ENCODE data around the gene IPO13. TPM values are rescaled to one million over a fixed set of nuclear protein-coding genes. Genes with fewer than 3 reads are reported as not detected.

The IPO13 gene
- total RNA-seq, 2 donors from 2014 or later = 28.4 to 43.1 TPM

DNA sequence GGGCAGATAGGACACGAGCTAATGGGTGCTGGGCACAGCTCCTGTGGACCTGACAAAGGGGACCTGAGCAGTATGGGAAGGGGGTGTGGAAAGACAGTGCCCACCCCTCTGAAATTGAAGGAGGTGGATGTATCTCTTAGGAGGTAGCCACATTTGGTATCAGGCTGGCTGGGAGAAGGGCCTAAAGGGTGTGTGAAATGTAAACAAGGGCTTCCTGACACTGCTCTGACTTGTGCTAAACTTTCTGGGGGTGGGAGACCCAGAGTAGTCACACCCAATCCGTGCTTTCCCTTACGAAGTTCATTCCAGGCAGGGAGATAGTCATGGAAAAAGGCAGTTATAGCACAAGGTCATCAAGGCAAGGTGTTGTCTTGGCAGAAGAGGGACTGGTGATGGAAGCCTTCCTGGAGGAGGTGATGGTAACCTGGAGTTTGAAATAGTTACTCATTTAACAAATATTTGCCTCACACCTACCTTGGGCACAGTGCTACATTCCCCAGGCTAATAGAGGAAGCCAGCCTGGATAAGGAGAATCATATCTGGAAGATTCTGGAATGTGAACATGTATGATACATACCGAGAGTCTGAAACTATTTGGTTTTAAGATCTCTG, 39.3 kb downstream of the IPO13 start:
- DNase-seq (ENCODE audit: low spot score) (no peak), ATAC-seq (no peak)
- no peaks in the 10 kb centered on the region for H3K36me3 Mint-ChIP-seq
- no peaks in the 10 kb centered on the region for H3K27me3 Mint-ChIP-seq
- no peak overlapping the region for H3K4me3 Mint-ChIP-seq
- peaks cover 0 to 2% of the 10 kb centered on the region in 2 donors for H3K4me1 Mint-ChIP-seq (ENCODE audit: low read depth in 2 of 2)
- H3K27ac Mint-ChIP-seq = no peak overlapping the region
- no peaks in the 10 kb centered on the region for H3K9me3 Mint-ChIP-seq

DNA sequence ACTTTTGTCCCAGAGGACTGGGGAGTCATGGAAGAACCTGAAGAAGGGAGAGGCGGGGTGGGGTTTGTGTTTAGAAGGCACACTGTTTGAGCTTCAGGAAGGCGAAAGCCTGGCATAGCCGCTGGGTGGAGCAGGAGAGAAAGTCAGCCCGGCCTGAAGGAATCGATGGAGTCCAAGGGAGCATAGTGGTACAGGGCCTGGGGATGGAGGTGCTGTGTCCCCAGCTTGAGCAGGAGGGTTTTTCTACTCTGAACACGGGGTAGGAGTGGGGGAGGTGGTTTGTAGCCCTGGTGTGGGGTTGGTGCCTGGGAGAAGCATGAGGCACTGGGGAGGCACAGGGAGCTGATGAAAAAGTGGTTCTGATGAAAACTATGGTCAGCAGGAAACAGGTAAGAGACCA, 40.0 kb downstream of the IPO13 start:
- Mint-ChIP-seq H3K27me3 (no peaks in the 10 kb centered on the region), H3K4me1 (ENCODE audit: low read depth in 2 of 2) (peaks cover 0 to 2% of the 10 kb centered on the region in 2 donors), H3K36me3 (no peaks in the 10 kb centered on the region), H3K9me3 (no peaks in the 10 kb centered on the region), H3K27ac (no peak overlapping the region), H3K4me3 (no peak overlapping the region)
- no peak for DNase-seq (ENCODE audit: low spot score)
- ATAC-seq = no peak

DNA sequence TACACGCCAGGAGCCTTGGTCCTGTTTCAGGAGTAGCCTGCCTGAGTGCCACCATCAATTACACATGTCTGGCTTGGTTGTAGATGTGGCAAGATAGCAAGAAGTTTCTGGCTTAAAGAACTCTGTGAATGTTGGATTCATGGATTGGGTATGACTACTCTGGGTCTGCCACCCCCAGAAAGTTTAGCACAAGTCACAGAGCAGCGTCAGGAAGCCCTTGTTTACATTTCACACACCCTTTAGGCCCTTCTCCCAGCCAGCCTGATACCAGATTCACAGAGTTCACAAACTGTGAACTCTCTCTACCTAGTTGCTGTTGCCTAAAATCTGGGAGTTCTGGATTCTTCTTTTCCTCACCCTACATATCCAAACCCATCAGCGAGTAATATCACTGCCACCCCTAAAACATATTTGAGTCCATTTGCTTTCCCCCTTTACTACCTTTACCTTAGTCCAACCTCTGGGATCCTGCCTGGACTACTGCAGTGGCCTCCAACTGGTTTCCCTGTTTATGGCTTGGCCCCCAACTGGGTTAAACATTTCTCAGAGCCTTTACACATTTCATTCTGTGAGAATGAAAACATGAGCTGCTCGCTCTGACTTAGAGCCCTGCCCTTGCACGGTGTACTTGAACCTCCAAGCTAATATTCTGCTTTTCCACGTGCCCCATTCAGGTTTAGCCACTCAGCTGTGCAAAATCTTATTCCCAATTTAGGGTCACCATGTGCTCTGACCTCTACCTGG, 40.6 kb downstream of the IPO13 start:
- Mint-ChIP-seq H3K27me3 (no peaks in the 10 kb centered on the region), H3K4me3 (no peak overlapping the region), H3K9me3 (no peaks in the 10 kb centered on the region), H3K4me1 (ENCODE audit: low read depth in 2 of 2) (peaks cover 4 to 6% of the 10 kb centered on the region in 2 donors), H3K36me3 (no peaks in the 10 kb centered on the region), H3K27ac (no peak overlapping the region)
- DNase-seq (ENCODE audit: low spot score) = no peak
- no peak for ATAC-seq

DNA sequence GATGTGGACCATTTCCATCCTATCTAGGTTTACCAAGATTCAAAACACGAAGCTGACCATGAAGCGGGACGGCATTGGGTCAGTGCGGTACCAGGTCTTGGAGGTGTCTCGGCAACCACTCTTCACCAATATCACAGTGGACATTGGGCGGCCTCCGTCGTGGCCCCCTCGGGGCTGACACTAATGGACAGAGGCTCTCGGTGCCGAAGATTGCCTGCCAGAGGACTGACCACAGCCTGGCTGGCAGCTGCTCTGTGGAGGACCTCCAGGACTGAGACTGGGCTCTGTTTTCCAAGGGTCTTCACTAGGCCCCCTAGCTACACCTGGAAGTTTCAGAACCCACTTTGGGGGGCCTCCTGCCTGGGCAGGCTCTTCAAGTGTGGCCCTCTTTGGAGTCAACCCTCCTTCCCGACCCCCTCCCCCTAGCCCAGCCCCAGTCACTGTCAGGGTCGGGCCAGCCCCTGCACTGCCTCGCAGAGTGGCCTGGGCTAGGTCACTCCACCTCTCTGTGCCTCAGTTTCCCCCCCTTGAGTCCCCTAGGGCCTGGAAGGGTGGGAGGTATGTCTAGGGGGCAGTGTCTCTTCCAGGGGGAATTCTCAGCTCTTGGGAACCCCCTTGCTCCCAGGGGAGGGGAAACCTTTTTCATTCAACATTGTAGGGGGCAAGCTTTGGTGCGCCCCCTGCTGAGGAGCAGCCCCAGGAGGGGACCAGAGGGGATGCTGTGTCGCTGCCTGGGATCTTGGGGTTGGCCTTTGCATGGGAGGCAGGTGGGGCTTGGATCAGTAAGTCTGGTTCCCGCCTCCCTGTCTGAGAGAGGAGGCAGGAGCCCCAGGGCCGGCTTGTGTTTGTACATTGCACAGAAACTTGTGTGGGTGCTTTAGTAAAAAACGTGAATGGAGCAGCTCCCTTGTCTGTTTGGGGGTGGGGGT, 43.8 kb downstream of the IPO13 start:
- Mint-ChIP-seq H3K4me1 (ENCODE audit: low read depth in 2 of 2) (peaks cover 10% of the 10 kb centered on the region in 2 donors), H3K4me3 (peak overlapping the region; percentile 79), H3K36me3 (no peaks in the 10 kb centered on the region), H3K9me3 (no peaks in the 10 kb centered on the region), H3K27me3 (no peaks in the 10 kb centered on the region), H3K27ac (peak overlapping the region; percentile 32 to 35)
- DNase-seq (ENCODE audit: low spot score) = no peak
- no peak for ATAC-seq

DNA sequence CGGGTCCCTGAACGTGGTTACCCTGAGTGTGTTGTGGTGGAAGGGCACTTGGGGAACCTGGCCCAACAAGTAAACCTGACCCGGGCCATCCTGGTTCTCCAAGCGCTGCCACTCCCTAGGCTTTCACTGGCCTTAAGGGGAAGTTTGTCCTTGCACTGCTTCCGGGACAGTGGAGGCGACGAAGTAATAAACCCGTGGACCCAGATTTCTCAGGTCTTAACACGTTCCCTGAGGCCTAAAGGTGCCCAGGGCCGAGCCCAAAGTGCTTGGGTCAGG, 44.4 kb downstream of the IPO13 start:
- peak overlapping the region; percentile 79 for H3K4me3 Mint-ChIP-seq
- no peaks in the 10 kb centered on the region for H3K9me3 Mint-ChIP-seq
- peak overlapping the region; percentile 32 to 35 for H3K27ac Mint-ChIP-seq
- H3K27me3 Mint-ChIP-seq = no peaks in the 10 kb centered on the region
- H3K36me3 Mint-ChIP-seq = no peaks in the 10 kb centered on the region
- ATAC-seq (no peak), DNase-seq (ENCODE audit: low spot score) (no peak)
- peaks cover 10% of the 10 kb centered on the region in 2 donors for H3K4me1 Mint-ChIP-seq (ENCODE audit: low read depth in 2 of 2)

DNA sequence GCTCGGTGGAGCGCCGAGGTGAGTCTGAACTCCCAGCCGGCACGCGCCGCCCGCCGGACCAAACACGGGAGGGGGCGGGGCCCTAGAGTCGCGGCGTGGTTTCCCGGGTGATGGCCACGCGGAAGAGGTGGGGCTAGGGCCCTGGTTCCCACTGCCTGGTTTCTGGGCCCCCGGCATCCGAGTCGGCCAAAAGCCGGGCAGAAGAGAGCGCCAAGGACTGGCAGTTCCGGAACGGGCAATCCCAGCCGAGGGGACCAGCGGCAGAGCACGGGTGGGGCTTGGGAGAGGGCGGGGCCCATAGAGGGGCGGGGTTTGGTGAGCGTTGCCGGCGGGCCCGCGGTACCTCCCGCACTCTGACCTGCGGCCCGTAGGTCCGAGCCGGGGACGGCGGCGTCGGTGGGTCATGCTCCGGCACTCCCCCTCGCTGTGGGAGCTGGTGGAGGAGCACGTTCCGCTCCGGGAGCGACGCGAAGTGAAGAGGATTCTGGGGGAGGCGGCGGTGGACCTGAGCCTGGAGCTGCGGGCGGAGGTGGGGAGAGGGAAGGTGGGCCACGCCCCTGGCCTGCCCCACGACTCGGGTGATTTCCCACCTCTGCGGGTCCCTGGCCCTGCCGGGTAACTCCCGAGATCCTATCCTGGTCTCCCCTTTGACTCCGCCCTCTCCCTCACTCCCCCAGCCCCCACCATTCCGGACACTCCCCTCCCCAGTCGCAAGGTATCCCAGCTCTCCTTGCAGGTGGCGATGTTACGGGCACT, 44.9 kb downstream of the IPO13 start, which contains the start of gene CCDC24:
CCDC24 (plus strand) TSS at position 124 of the 756 bp plus-strand sequence; CDS start at position 404, 280 bp downstream.
- Mint-ChIP-seq H3K4me3 (peak within 1 kb of the TSS; percentile 79), H3K36me3 (no peaks in the 10 kb centered on the region), H3K9me3 (no peaks in the 10 kb centered on the region), H3K27me3 (no peaks in the 10 kb centered on the region), H3K4me1 (ENCODE audit: low read depth in 2 of 2) (peaks cover 10% of the 10 kb centered on the region in 2 donors), H3K27ac (peak within 1 kb of the TSS; percentile 32 to 35)
- ATAC-seq (peak; percentile 91 to 93), DNase-seq (ENCODE audit: low spot score) (peak; percentile 89)

DNA sequence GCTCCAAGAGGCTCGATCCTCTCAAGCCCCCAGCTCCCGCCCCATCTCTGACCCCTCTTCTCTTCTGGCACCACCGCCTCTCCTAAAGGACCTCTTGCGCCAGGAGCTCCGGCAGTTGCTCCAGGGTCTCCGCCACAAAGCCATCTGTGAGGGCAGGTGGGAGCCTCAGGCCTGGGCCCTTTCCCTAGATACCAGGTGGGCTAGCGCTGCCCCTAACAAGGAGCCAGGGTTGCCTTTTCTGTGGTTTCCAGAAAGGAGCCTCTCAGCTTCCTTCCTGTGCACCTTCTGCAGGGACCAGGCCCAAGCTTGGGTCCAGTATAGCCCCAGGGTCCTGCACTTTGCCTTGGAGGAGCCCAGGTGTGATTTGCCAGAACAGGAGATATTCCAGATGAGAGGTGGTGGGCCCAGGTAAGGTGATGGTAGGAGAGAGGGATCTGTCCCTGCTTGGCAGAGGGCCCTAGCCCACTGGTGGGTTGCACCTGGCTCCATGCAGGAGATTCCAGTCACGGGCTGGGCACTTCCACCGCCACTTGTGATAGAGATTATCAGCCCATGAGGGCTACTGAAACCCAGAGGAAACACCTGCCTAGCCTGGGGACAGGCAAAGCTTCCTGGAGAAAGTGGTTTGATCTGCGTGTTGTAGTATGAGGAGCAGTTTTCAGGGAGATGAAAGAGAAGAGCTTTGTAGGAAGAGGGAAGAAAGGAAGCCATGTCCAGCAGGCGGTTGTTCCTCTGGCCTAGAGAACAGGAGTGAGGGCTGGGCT, 45.7 kb downstream of the IPO13 start:
- Mint-ChIP-seq H3K9me3 (no peaks in the 10 kb centered on the region), H3K4me1 (ENCODE audit: low read depth in 2 of 2) (peaks cover 10% of the 10 kb centered on the region in 2 donors), H3K27me3 (no peaks in the 10 kb centered on the region), H3K36me3 (no peaks in the 10 kb centered on the region), H3K4me3 (peak overlapping the region; percentile 79), H3K27ac (peak overlapping the region; percentile 32 to 35)
- ATAC-seq (no peak), DNase-seq (ENCODE audit: low spot score) (no peak)

DNA sequence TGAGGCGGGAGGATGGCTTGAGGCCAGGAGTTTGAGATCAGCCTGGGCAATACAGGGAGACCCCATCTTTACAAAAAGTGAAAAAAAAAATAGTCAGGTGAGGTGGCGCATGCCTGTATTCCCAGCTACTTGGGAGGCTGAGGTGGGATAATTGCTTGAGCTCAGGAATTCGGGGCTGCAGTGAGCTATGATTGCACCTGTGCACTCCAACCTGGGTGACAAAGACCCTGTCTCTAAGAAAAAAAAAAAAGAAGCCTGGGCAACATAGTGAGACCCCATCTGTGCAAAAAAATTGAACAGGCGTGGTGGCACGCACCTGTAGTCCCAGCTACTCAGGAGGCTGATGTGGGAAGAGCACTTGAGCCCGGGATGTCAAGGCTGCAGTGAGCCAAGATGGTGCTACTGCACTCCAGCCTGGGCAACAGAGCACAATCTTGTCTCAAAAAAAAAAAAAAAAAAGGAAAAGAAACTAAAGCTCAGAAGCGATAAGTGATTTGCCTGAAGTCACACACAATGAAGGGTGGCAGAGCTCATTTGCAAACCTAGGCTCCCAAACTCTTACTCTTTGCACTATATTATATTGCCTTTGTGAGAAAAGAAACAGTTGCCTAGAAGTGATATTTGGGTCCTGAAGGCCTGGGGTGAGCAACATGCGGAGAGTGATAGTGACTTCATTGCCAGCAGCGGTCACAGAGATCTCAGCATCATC, 46.6 kb downstream of the IPO13 start:
- ATAC-seq = no peak
- DNase-seq (ENCODE audit: low spot score) = no peak
- Mint-ChIP-seq H3K36me3 (no peaks in the 10 kb centered on the region), H3K4me1 (ENCODE audit: low read depth in 2 of 2) (peaks cover 10% of the 10 kb centered on the region in 2 donors), H3K9me3 (no peaks in the 10 kb centered on the region), H3K27ac (peak overlapping the region in 1 of 2 donors; percentile 32), H3K27me3 (no peaks in the 10 kb centered on the region), H3K4me3 (no peak overlapping the region)

DNA sequence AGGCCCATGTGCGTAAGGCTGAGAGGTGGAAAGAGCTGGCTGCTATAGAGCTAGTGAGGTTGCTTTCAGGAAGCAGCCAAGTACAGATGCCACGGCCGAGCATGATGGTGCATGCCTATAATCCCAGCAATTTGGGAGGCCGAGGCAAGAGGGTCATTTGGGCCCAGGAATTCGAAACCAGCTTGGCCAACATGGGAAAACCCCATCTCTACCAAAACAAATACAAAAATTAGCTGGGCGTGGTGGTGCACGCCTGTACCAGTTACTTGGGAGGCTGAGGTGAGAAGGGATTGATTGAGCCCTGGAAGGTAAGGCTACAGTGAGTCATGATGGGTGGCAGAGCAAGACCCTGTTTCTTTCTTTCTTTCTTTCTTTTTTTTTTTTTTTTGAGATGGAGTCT, 47.3 kb downstream of the IPO13 start:
- no peak for ATAC-seq
- H3K27me3 Mint-ChIP-seq = no peaks in the 10 kb centered on the region
- no peaks in the 10 kb centered on the region for H3K9me3 Mint-ChIP-seq
- no peak overlapping the region for H3K4me3 Mint-ChIP-seq
- peaks cover 10% of the 10 kb centered on the region in 2 donors for H3K4me1 Mint-ChIP-seq (ENCODE audit: low read depth in 2 of 2)
- no peak for DNase-seq (ENCODE audit: low spot score)
- no peaks in the 10 kb centered on the region for H3K36me3 Mint-ChIP-seq
- peak overlapping the region in 1 of 2 donors; percentile 7 for H3K27ac Mint-ChIP-seq

DNA sequence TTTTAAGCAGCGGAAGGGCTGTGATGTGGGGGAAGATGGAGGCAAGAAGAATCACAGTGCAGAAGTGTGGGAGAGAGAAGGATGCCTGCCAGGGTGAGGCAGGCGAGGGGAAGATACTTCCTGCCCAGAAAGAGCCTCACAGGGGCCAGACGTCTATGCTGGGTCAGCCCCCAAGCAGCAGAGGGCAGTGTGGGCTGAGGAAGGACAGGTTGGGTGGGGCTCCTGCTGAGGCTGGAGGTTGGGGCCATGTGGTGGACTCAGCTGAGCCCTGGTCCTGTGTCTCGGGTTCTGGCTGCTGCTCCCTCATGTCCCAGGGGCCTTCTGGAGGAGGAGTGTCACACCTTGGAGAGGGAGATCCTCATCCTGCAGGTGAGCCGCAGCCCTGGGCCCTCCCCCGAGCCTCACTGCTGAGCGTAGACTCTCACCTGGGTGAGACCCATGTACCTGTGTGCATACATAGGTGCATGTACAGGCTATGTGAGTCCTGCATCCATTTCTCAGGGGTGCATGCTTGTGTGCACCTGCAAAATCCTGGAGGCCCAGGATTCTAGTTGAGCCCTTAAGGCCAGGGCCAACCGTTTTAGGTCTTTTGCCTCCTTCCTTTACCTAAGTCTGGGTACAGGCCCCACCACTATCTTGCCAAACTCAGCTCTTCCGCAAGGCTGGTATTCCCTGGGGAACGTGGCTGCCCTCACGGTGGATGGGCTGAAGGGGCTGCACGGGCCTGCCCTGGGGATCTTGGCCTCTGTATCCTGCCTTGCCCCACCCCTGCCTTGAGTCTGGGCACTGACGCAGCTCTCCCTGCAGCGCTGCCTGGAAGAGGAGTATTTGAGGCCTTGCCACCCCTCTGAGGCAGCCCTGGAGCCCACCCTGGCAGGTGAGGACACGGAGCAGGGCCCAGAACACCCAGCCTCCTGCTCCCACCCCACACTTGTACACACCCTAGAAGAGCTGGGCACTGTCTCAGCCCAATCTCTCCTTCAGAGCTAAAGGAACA, 48.3 kb downstream of the IPO13 start:
- Mint-ChIP-seq H3K4me3 (no peak overlapping the region), H3K27ac (no peak overlapping the region), H3K9me3 (no peaks in the 10 kb centered on the region), H3K36me3 (no peaks in the 10 kb centered on the region), H3K4me1 (ENCODE audit: low read depth in 2 of 2) (peaks cover 10% of the 10 kb centered on the region in 2 donors), H3K27me3 (no peaks in the 10 kb centered on the region)
- no peak for DNase-seq (ENCODE audit: low spot score)
- ATAC-seq = no peak

DNA sequence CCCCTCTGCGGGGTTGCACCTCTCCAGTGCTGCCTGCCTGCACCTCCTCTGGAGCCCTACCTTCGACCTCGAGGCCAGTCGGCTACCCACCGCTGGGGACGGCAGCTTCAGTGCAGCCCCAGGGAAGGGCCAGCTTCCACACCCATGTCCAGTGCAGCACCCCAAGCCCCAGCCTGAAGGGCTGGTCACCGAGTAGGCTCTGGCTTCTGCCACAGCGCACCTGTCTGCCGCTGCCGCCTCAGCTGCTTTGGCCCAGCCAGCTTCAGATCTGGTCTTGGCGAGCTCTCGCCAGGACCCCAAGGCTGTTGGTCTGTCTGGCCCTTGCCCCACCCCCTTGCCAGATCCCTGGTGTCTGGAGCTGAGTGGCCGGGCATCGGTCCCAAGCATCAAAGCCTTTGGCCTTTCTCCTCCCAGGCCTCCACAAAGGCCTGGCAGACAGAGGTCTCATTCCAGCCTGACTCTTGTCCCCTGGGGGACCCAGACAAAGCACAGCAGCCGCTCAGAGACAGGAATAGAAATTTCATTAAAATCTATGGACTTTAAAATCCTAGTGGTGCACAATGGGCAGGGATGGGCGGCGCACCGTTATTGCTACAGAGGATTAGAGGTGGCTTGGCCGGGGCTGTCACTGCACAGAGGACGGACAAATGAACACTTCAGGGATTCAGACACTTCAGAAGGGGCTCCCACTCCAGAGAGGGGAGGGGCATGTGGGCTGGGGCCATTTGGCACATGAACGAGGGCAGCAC, 49.4 kb downstream of the IPO13 start:
- no peak overlapping the region for H3K4me3 Mint-ChIP-seq
- H3K27ac Mint-ChIP-seq = no peak overlapping the region
- ATAC-seq = no peak
- H3K36me3 Mint-ChIP-seq = no peaks in the 10 kb centered on the region
- no peaks in the 10 kb centered on the region for H3K9me3 Mint-ChIP-seq
- H3K4me1 Mint-ChIP-seq (ENCODE audit: low read depth in 2 of 2) = peaks cover 10% of the 10 kb centered on the region in 2 donors
- DNase-seq (ENCODE audit: low spot score) = no peak
- no peaks in the 10 kb centered on the region for H3K27me3 Mint-ChIP-seq
